HL-60 (cell line): ENCODE data around the gene PLSCR5.

Experiments used
- DNase-seq, 2 experiments: peaks; one replicate each; pipeline ENCODE4 v3.0.0-alpha.2; 2010 to 2020; ENCODE audit warnings: low read depth in 1 of 2, low spot score in 1 of 2
- H3K27ac ChIP-seq: fragments of 250-450 bp; sonication (Bioruptor Pico); replicated peaks from 2 replicates; pipeline ENCODE4 v1.5.1; 2020; ENCODE audit warnings: mild to moderate bottlenecking, moderate library complexity
- H3K27me3 ChIP-seq: fragments of 250-450 bp; sonication (Bioruptor Pico); 2 replicates; pipeline ENCODE4 v1.5.1; 2021; ENCODE audit warnings: mild to moderate bottlenecking, moderate library complexity; ENCODE audit not compliant: insufficient read depth, poor library complexity, severe bottlenecking
- H3K4me3 ChIP-seq: replicated peaks from 2 replicates; pipeline ENCODE4 v1.5.1; 2011; ENCODE audit warnings: mild to moderate bottlenecking, control low read depth, low read length; ENCODE audit not compliant: insufficient read depth
- GABPA ChIP-seq: IDR thresholded peaks from 2 replicates; pipeline ENCODE4 v1.6.1; 2012; ENCODE audit warnings: low read depth
- POLR2AphosphoS5 ChIP-seq: IDR thresholded peaks from 2 replicates; pipeline ENCODE4 v1.6.1; 2012; ENCODE audit warnings: low read depth
- SPI1 ChIP-seq: IDR thresholded peaks from 2 replicates; pipeline ENCODE4 v1.6.1; 2012; ENCODE audit warnings: low read depth, mild to moderate bottlenecking, borderline replicate concordance
- TF ChIP-seq, protein P1 (sequence below): IDR thresholded peaks from 2 replicates; pipeline ENCODE4 v1.6.1; 2012; ENCODE audit warnings: low read depth; ENCODE audit not compliant: insufficient replicate concordance
- TF ChIP-seq, protein P2 (sequence below): IDR thresholded peaks from one replicate; pipeline ENCODE4 v1.5.1; 2011; ENCODE audit warnings: low read length, control low read depth, inconsistent platforms; ENCODE audit not compliant: insufficient read depth

PLSCR5 gene

DNA sequence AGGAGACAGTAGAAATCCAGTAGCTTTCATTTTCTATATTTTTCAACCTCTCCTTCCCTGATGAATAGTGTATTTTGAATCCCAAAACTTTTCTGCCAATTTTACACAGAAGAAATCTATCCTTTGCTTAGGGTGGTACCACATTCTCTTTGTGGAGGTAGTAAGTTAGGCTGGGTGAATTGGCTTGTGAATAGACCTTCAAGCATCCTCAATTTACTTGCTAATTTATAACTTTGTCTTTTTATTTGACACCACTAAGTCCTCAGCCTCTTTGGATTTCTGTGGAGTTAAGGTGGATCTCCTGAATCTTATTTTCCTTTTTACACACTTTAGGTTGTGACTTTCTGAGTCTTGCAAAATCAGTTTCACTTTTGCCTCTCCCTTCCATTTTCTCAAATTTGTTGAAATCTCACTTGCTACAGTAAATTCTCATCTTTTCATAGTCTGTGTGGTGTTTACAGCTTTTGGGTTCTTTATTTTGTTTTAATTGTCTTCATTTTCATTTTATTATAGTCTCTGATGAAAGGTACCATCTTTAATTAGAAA is 55.0 kb downstream of the PLSCR5 start:
- Histone ChIP-seq H3K4me3 (no peak overlapping the region), H3K27ac (no peak overlapping the region), H3K27me3 (no peaks in the 10 kb centered on the region)
- no peak for TF ChIP-seq GABPA
- TF ChIP-seq, protein P1, sequence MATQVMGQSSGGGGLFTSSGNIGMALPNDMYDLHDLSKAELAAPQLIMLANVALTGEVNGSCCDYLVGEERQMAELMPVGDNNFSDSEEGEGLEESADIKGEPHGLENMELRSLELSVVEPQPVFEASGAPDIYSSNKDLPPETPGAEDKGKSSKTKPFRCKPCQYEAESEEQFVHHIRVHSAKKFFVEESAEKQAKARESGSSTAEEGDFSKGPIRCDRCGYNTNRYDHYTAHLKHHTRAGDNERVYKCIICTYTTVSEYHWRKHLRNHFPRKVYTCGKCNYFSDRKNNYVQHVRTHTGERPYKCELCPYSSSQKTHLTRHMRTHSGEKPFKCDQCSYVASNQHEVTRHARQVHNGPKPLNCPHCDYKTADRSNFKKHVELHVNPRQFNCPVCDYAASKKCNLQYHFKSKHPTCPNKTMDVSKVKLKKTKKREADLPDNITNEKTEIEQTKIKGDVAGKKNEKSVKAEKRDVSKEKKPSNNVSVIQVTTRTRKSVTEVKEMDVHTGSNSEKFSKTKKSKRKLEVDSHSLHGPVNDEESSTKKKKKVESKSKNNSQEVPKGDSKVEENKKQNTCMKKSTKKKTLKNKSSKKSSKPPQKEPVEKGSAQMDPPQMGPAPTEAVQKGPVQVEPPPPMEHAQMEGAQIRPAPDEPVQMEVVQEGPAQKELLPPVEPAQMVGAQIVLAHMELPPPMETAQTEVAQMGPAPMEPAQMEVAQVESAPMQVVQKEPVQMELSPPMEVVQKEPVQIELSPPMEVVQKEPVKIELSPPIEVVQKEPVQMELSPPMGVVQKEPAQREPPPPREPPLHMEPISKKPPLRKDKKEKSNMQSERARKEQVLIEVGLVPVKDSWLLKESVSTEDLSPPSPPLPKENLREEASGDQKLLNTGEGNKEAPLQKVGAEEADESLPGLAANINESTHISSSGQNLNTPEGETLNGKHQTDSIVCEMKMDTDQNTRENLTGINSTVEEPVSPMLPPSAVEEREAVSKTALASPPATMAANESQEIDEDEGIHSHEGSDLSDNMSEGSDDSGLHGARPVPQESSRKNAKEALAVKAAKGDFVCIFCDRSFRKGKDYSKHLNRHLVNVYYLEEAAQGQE = no peak
- TF ChIP-seq POLR2AphosphoS5 = no peak
- no peak for TF ChIP-seq SPI1
- no peak for DNase-seq

DNA sequence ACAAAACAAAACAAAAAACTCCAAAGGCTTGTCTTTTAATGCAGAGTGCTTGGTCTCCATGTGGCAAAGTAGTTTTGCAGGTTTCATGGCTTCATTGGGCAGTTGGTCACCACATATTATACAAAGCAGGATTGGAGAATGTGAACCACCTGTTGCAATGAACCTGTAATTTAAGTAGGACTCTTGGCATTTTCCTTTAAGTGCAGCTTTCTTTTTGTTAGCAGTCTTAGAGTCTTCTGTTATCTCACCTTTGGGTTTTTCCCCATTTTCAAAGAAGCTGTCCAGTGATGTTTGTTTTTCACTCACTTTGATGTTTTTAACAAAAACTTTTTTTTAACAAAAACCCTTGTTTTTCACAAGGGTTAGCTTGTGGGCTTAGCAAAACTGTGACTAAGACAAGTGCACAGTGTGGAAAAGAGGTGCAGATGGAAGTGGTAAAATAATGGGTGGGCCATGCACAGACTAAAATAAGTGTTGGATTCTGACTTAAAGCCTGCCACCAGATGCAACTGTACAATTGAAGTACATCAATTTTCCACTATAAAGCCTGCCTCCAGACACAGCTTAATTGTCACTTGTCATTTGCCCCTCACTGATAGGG is 57.8 kb downstream of the PLSCR5 start:
- TF ChIP-seq, protein P1 = no peak
- no peak for TF ChIP-seq POLR2AphosphoS5
- TF ChIP-seq GABPA = no peak
- TF ChIP-seq SPI1 = no peak
- TF ChIP-seq, protein P2, sequence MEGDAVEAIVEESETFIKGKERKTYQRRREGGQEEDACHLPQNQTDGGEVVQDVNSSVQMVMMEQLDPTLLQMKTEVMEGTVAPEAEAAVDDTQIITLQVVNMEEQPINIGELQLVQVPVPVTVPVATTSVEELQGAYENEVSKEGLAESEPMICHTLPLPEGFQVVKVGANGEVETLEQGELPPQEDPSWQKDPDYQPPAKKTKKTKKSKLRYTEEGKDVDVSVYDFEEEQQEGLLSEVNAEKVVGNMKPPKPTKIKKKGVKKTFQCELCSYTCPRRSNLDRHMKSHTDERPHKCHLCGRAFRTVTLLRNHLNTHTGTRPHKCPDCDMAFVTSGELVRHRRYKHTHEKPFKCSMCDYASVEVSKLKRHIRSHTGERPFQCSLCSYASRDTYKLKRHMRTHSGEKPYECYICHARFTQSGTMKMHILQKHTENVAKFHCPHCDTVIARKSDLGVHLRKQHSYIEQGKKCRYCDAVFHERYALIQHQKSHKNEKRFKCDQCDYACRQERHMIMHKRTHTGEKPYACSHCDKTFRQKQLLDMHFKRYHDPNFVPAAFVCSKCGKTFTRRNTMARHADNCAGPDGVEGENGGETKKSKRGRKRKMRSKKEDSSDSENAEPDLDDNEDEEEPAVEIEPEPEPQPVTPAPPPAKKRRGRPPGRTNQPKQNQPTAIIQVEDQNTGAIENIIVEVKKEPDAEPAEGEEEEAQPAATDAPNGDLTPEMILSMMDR = no peak
- H3K4me3 ChIP-seq = no peak overlapping the region
- DNase-seq = no peak
- H3K27me3 ChIP-seq = no peaks in the 10 kb centered on the region
- no peak overlapping the region for H3K27ac ChIP-seq

DNA sequence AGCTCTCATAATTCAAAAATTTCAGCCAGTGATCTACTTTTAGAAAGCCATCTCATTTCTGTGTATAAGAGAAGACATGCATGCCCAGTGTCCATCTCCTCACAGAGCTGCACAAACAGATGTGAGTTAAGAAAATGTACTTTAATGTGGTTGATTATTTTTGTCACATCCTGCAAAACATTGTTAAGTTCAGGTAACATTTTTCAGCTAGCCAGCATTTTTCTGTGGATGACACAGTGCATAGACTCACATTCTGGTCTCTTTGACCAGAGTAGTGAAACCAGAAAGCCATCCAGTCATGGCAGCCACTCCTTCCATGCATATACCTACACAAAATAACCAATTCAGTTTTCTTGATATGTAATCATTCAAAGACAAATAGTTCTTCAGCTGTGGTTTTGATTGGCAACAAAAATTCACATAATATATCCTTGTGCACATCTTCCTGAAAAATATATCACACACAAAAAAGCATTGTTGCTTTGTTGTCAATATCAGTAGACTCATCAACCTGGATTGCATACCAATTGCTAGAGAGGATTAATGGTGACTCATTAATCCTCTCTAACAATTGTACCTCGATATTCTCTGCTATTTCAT is 58.7 kb downstream of the PLSCR5 start:
- no peak for DNase-seq
- H3K27me3 ChIP-seq = no peaks in the 10 kb centered on the region
- no peak overlapping the region for H3K27ac ChIP-seq
- no peak overlapping the region for H3K4me3 ChIP-seq
- TF ChIP-seq GABPA (no peak), SPI1 (no peak), POLR2AphosphoS5 (no peak)
- TF ChIP-seq, protein P1 = no peak
- TF ChIP-seq, protein P2 = no peak
